Activated CD4-positive, alpha-beta T cell treated with anti-CD3 and anti-CD28 coated beads, Interleukin-2, amount 50 U/mL, for 1 hour (primary cell): ENCODE results near the gene SLC27A3.
A peak's percentile ranks its signal among the peaks of the same experiment; 100 is the strongest.

Source experiments
- DNase-seq: peaks from one replicate; pipeline ENCODE4 v3.0.0-alpha.2; 2020

The SLC27A3 gene

DNA sequence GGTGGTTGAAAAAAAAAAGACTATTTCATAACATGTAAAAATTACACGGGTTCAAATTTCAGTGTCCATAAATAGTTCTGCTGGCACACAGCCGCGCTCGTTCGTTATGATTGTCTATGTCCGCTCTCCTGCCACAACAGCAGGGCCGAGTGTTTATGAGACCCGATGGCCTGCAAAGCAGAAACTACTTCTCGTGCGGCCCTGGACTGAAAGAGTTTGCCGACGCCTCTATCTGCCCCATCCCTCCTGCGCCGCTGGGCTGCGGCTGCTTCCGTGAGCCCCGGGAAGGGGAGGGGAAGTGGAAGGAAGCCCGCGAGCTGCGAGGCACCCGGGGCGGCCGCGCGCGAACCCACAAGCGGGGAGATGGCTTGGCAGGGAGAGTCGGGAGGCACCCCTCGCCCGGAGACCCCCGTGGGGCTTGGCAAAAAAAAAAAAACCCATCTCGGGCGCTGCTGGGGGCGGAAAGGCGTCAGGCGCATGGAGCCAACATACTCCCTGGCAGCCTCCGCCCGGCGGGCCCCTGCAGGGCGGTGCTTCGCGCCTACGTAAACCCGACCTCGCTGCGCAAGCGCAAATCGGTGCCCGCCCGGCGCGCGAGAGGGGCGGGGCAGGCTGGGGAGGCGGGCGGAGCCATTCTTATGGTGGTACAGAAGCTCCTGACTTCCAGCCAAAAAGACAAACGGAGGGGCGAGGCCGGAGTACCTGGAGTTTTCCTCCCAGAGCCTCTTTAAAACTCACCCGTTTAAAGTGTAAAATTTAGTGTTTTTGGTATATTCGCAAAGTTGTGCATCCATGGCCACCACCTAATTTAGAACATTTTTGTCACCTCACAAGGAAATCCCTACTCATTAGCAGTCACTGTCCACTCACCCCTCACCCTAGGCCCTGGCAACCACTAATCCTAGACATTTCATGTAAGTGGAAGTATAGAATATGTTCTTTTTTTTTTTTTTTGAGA is 8.3 kb downstream of the SLC27A3 start:
- DNase-seq: peak; percentile 89

DNA sequence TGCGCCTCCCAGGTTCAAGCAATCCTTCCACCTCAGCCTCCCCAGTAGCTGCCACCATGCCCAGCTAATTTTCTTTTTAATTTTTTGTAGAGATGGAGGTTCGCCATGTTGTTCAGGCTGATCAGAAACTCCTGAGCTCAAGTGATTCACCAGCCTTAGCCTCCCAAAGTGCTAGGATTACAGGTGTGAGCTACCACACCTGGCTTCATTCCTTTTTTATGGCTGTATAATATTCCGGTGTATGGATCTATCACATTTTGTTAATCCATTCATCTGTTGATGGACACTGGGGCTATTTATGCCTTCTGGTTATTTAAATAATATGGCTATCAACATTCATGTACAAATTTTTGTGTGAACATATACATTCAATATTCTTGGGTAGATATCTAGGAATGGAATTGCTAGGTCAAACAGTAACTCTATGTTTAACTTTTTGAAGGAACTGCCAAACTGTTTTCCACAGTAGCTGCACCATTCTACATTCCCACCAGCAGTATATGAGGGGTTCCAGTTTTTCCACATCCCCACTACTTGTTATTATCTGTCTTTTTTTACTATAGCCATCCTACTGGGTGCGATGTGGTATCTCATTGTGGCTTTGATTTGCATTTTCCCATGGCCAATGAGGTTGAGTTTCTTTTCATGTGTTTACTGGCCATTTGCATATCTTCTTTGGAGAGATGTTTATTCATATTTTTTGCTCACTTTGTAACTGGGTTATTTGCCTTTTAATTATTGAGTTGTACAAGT is 11.0 kb downstream of the SLC27A3 start:
- no peak for DNase-seq

DNA sequence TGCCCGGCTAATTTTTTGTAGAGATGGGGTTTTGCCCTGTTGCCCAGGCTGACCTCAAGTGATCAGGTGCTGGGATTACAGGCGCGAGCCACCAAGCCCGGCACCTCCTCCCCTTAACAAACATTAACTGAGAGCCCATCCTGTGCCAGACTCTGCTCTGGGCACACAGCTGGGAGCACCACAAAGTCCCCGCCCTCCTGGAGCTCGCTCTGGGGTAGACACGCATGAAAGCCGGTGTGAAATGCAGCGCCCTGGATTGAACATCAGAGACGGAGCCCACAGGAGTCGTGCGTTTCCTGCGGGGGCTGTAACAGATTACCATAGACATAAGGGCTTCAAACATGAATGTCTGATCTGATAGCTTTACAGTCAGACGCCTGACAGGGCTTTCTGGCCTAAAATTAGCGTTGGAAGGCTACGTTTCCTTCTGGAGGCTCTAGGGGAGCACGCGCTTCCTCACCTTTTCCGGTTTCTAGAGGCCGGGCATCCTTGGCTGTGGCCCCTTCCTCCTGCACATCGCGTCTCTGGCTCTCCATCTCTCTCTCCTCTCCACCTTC is 14.3 kb downstream of the SLC27A3 start:
- DNase-seq: no peak

DNA sequence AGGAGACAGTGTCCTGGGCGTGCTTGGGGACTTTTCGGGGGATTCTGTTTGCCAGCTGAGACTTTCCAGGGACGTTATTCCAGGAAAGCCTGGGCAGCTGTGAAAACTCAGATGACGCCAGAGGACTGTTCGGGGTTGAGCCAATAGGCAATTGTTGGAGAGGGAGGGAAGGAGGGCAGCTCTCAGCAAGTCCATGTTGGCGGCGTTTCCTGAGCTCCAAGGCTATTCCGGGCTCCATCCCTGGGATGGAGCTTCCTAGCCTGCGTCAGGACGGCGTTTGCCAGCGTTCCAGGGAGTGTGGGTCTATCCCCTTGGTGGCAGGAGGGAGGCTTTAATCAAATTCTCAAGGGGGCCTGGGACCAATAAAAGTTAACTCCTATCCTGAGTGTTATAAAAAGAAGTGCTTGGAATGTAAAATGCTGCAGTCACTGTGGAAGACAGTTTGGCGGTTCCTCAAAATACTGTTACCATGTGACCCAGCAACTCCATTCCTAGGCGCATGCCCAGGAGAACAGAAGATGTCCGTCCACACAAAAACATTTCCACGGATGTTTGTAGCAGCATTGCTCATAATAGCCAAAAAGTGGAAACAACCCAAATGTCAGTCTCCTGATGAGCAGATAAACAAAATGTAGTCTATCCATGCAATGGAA is 15.2 kb downstream of the SLC27A3 start:
- DNase-seq: no peak

DNA sequence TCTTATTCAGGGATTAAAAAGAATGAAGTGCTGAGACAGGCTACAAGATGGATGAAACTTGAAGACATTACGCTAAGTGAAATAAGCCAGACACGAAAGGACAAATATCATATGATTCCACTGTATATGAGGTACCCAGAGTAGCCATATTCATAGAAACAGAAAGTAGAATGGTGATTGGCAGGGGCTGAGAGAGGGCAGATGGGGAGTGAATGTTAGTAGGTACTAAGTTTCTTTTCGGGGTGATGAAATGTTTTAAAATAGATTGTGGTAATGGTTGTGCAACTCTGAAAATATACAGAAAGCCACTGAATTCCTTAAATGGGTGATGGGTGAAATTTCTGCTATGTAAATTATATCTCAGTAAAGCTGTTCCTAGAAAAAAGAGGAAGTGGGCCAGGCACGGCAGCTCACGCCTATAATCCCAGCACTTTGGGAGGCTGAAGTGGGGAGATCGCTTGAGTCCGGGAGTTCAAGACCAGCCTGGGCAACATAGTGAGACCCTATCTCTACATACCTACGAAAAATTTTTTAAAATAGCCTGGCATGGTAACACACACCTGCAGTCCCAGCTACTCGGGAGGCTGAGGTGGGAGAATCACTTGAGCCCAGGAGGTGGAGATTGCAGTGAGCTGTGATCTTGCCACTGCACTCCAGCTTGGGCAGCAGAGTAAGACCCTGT is 15.9 kb downstream of the SLC27A3 start:
- no peak for DNase-seq

DNA sequence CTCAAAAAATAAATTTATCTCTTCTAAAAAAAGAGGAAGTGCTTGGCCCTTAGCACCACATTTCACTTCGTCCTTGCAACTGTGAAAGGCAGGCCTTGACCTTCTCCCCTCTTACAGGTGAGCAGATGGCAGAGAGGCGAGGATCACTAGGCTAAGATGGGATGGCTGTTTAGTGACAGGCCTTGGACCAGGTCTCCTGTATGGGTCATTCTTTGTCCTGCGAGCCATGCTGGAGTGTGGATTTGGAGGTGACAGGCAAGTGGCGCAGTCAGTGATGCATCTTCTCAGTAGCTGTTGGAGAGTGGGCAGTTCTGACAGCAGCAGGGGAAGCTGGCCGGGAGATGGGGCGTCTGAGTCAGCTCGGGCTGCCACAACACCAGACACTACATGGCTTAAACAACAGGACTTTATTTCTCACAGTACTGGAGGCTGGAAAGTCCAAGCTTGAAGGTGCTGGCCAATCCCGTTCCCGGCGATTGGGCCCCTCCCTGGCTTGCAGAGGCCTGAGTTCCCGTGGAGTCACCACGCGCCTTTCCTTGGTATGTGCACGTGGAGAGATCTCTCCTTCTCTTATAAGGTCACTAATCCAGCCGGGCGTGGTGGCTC is 16.5 kb downstream of the SLC27A3 start:
- DNase-seq: no peak

DNA sequence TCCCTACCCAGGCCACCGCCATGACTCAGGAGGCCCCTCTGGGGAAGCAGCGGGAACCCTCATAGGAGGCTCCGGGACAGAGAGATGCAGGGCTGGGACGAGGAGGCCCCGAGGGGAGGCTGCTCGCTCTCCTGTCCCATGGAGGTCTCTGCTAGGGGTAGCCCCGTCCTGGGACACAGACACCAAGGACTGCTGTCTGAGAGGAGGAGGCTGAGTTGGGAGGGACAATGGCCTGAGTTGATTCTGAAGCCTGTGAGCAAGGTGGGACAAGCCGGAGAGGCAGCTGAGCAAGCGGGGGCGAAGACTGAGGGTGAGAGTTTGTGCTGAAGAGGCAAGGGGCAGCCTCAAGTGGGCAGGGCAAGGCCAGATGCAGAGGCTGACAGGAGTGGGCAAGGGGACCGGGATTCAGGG is 17.4 kb downstream of the SLC27A3 start:
- DNase-seq: no peak

DNA sequence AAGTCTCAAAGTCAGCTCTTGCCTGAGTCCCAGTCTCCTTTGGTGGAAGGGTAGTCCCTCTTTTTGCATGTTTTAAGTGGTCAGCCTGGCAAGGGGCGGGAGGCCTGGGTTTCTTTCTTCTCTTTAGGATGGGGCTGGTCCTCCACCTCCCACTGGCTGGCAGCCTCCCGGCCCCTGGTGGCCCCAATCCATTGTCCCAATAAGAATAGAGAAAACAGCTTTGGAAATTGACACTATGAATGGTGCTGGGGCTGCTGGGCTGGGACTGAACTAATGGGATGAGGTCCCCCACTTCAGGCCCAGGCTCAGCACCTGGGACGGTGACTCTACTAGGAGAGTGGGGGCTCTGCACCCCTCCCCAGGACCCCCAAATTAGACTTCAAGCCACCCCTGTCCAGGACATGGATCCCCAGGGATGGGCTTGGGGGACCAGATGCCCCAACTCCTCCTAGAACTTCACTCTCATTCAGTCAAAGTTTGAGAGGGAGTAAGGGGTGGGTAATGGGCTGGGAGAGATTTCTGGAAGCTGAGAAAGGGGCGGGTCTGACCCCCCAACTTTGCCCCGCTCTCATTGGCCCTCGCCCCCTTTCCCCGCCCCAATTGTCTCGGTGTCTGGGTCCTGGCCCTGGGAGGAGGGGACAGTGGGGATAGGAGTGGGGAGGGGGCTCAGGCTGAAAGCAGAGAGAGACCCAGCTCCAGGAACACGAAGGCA is 18.2 kb downstream of the SLC27A3 start:
- DNase-seq: no peak

DNA sequence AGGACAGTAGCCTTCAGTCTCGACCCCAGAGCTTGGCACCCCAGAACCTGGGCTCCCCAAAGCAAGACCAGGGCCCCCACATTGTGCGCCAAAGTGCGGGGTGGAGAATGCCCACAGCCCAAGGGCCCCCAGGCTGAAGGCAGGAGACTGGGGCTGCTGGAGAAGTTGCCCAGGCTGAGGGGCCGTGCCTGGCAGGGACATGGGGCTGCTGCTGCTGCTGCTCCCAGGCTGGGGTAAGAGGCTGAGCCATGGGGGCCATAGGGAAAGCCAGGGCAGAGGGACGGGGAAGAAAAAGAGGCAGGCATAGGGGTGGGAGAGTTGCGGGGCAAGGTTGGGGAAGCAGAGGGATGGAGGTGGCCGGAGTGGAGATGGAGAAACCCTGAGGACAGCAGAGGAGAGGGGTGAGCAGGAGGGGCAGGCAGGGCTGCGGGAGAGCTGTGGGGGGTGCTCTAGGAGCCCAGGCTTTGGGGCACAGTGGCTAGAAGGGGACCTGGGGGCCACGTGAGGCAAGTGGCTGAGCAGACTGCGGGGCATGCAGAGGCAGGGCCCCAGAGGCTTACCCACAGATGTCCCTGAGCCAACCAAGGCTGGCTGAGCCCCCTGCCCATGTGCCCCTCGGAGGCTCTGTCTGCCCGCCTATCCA is 18.9 kb downstream of the SLC27A3 start:
- no peak for DNase-seq

DNA sequence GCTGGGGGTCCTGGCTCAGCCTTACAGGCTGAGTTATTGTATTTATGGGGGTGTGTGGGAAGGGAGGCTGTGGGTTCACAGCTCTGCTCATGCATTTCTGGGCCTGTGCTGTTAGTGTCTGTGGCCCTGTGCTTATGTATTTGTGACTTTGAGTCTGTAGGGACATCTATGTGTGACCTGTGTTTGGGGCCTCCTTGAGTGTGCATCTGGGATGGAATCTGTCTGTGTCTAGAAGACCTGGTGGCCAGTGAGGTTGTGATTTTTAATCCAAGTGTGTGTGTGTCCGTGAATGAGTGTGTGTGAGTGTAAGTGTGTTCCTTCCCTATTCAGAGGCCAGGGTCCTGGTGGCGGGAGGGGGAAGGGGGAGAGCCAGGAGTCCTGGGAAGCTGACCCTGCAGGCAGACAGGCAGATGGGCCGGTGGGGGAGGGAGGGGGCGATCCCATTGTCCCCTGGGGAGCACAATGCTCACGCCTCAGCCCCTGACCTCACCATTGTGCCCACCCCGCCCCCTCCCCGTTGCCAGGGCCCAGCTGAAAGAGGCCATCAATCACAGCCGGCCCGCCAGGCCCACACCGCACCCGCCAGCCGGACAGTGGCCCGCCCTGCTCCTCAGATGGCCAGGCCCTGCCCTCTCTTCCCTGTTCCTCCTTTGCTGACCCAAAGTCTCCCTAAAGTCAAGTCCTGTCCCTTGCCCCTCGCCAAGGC is 19.6 kb downstream of the SLC27A3 start:
- DNase-seq: no peak

DNA sequence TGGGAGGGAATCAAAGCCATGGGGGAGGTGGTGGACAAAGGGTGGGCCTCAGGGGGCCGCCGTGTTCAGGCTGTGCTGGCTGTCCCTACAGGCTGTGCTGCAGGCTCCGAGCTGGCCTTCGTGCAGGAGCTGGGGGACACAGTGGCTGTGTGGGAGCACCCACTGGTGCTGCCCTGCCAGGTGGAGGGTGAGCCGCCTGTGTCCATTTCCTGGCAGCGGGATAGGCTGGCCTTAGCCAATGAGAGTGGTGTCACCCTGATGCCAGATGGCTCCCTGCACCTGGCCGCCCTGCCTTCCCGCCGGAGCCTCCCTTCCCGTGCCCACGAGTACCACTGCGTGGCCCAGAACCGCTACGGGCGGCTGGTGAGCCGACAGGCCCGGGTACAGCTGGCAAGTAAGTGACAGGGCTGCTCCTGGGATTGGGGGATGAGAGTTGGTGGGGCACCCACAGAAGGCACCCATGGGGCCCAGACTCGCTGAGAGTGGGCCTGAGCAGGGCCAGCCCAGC is 20.2 kb downstream of the SLC27A3 start:
- no peak for DNase-seq

DNA sequence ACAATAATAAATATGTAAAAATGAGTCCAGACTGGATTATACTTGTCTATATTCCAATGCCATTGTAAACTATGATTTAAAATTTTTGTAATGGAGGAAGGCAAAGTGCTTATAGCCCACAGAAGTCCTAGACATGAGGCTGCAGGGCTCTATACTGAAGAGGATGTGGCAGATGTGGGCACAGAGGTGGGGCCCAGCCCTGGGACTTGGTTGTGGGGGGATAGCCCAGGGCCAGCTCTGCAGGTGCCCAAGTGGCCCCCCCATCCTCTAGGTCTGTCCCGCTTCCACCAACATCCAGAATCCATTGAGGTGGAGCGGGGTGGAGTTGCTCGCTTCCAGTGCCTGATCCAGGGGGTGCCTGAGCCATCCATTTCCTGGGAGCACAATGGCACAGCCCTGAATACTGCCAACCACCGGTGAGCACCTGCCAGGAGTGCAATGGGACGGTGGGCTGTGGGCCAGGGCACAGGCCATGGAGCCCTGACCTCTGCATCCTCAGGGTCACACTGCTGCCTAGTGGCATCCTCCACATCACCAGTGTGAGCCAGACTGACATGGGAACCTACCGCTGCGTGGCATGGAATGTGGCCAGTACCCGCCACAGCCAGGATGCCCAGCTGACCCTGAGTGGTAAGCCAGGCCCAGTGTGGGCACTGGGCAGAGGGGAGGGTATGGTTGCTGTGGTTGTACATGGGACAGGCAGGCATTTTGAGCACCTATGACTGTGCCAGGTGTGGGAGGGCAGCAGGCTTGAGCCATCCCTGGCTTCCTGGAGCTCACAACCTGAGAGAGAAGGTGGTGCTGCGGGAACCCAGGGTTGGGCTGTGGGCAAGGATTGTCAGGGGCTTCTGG is 21.0 kb downstream of the SLC27A3 start:
- DNase-seq: no peak

DNA sequence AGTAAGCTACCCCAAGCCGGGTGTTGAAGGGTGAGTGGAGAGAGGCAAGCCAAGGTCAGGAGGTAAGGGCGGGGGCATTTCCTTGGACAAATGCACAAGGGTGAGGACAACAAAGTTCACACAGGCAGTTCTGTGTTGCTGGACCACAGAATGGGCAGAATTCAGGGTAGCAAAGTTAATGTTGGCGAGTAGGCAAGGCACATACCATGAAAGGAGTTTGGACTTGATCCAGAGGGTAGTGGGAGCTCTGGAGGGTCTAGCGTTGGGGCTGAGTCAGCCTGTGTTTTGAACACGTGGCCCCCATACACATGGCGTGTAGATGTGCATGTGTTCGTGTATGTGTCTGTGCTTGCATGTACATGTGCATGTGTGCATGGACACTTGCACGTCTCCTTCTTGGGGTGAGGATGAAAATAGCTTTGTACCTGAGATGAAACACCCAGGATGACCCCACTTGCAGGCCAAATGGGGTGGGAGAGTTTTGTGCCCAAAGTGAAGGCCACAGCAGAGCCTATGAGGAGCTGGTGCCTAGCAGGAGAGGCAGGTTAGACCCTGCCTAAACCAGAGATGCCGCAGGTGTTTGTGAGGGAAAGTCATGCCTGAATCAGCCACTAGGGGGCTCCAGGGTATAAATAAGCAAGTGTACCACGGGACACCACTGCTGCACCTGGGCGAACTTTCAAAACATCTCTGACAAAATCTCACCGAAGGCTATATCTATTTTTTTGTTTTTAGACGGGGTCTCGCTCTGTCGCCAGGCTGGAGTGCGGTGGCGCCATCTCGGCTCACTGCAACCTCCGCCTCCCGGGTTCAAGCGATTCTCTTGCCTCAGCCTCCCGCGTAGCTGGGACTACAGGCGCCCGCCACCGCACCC is 21.8 kb downstream of the SLC27A3 start:
- peak; percentile 87 for DNase-seq

DNA sequence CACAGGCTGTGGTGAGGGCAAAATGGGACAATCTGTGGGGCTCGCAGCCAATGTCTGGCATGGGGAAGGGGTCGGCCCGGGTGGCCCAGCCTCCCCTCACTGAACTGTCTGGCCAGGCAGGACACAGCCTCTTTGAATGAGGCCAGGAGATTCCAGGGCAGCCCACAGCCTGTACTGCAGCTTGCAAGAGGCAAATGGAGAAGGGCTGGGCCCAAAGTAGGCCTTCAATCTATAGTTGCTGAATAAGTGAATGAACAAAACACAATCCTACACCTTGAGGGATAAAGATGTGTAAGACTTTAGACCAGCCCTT is 23.2 kb downstream of the SLC27A3 start:
- DNase-seq: no peak

DNA sequence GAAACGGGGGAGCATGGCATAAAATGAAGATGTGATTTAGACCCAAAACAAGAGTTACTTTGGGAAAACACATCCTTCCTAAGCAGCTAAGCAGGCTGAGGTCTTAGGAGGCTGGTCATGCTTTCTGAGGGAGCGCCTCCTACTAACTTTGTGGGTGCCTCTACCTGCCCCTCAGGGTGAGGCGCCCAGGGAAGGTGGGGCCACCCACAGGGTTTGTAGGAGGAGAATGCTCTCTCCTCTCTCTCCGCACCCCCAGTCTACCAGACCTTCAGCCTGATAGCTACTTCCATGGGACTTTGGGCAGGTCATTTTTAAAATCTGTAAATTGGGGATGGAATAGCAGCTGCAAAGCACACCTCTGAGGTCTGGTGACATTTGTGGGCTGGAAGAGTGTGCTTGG is 23.8 kb downstream of the SLC27A3 start:
- no peak for DNase-seq

DNA sequence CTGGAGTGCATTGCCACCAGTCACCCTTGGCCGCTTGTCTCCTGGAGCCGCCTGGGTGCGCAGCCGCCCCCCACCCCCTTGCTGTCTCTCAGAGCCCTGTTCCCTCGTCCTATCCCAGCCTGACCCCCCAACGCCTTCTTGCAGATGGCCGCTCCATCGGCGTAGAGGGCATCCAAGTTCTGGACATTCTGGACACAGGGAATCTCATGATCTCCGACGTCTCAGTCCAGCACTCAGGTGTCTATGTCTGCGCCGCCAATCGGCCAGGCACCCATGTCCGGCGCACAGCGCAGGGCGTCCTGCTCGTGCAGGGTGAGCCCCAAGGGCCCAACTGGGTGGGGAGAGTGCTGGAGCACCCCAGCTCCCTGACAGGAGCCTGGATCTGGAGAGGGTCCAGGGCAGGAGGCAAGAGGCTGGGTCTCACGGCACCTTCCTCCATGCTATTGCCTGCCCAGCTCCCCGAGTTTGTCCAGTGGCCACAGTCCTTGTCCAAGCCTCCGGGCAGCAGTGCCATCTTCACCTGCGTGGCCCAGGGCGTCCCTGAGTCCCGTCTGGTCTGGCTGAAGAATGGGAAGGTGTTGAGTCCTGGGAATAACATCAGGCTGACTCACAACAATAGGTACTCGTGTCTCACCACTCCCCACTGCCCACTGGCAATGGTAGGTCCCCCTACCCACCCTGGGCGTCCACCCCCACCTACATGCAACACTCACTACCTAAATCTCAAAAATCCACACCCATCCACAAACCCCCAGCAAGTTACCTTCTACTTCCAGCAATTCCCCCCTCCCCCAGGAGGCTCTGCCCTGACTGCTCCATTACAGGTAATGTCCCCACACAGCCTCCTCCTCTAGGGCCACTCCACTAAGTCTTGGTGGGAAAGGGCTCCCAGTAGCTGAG is 24.6 kb downstream of the SLC27A3 start:
- no peak for DNase-seq

DNA sequence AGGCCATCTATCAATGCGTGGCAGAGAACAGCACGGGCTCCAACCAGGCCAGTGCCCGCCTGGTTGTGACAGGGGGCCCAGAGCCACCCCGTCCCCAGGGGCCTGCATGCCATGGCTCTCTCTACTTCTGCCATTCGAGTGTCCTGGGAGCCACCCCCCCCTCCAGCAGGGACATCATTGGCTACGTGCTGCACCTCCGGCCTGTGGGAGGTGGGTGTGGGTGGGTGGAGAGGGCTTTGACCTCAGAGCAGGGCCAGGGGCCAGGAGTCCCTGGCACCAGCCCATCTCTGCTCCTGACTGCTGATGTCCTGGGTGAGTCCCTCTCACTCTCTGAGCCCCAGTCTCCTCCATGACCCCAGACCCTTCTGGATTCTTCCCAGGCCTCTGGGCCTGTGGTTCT is 25.3 kb downstream of the SLC27A3 start:
- no peak for DNase-seq
